ES-I3 (cell line): ENCODE data around the gene FOXD3.

Source experiments
- H3K36me3 ChIP-seq: 2 replicates; pipeline ENCODE4 v1.6.1; 2013; ENCODE audit warnings: mild to moderate bottlenecking, low read length, control low read depth, moderate library complexity; ENCODE audit not compliant: insufficient read depth
- H3K4me1 ChIP-seq: 2 replicates; pipeline ENCODE4 v1.6.1; 2013; ENCODE audit warnings: mild to moderate bottlenecking, control low read depth, low read length; ENCODE audit not compliant: insufficient read depth
- H3K9ac ChIP-seq: 2 replicates; pipeline ENCODE4 v1.6.1; 2013; ENCODE audit warnings: low read depth, mild to moderate bottlenecking, low read length, moderate library complexity
- H3K9me3 ChIP-seq: 2 replicates; pipeline ENCODE4 v1.6.1; 2013; ENCODE audit warnings: mild to moderate bottlenecking, low read length, moderate library complexity; ENCODE audit not compliant: control insufficient read depth, insufficient read depth

FOXD3 gene

GRCh38 chr1:63322114-63322943, at the start of gene FOXD3:
TSS of gene FOXD3 (plus strand) at chr1:63322567. CDS start at chr1:63323059, 492 bp downstream.
- H3K9me3 ChIP-seq: no peaks in the 10 kb centered on the region
- H3K9ac ChIP-seq: peak within 1 kb of the TSS; percentile 67

GRCh38 chr1:63272811-63273210, 49.6 kb upstream of the FOXD3 start:
- H3K9me3 ChIP-seq: no peaks in the 10 kb centered on the region

More at GRCh38 chr1:63322114-63322943, at the start of gene FOXD3:
- Histone ChIP-seq H3K4me1 (no peaks in the 10 kb centered on the region; the same call in 1 of the 2 replicates), H3K36me3 (no peaks in the 10 kb centered on the region)

GRCh38 chr1:63274371-63274770, 48.0 kb upstream of the FOXD3 start:
- H3K9me3 ChIP-seq: no peaks in the 10 kb centered on the region
- no peak overlapping the region for H3K9ac ChIP-seq
- no peaks in the 10 kb centered on the region for H3K36me3 ChIP-seq
- H3K4me1 ChIP-seq: peaks cover 8% of the 10 kb centered on the region

More at GRCh38 chr1:63272811-63273210, 49.6 kb upstream of the FOXD3 start:
- Histone ChIP-seq H3K36me3 (no peaks in the 10 kb centered on the region), H3K4me1 (peaks cover 8% of the 10 kb centered on the region), H3K9ac (no peak overlapping the region)

GRCh38 chr1:63274979-63275378, 47.4 kb upstream of the FOXD3 start:
- Histone ChIP-seq H3K9me3 (no peaks in the 10 kb centered on the region), H3K9ac (no peak overlapping the region), H3K4me1 (peaks cover 4% of the 10 kb centered on the region; the same call in 1 of the 2 replicates), H3K36me3 (no peaks in the 10 kb centered on the region)

- H3K36me3 ChIP-seq: no peaks in the 10 kb centered on the region
- H3K4me1 ChIP-seq: peaks cover 4% of the 10 kb centered on the region; the same call in 1 of the 2 replicates
- H3K9me3 ChIP-seq: no peaks in the 10 kb centered on the region
- no peak overlapping the region for H3K9ac ChIP-seq
Measured at GRCh38 chr1:63276624-63277023, 45.7 kb upstream of the FOXD3 start.

- Histone ChIP-seq H3K9ac (no peak overlapping the region), H3K9me3 (no peaks in the 10 kb centered on the region), H3K4me1 (peaks cover 4% of the 10 kb centered on the region; the same call in 1 of the 2 replicates), H3K36me3 (no peaks in the 10 kb centered on the region)
Measured at GRCh38 chr1:63277195-63278192, 44.9 kb upstream of the FOXD3 start.

- Histone ChIP-seq H3K36me3 (no peaks in the 10 kb centered on the region), H3K9me3 (no peaks in the 10 kb centered on the region), H3K4me1 (no peaks in the 10 kb centered on the region; the same call in 1 of the 2 replicates), H3K9ac (no peak overlapping the region)
Measured at GRCh38 chr1:63281753-63282152, 40.6 kb upstream of the FOXD3 start.

- H3K9me3 ChIP-seq: peaks cover 20% of the 10 kb centered on the region
- H3K9ac ChIP-seq: no peak overlapping the region
- no peaks in the 10 kb centered on the region for H3K4me1 ChIP-seq
- no peaks in the 10 kb centered on the region for H3K36me3 ChIP-seq
Measured at GRCh38 chr1:63289135-63289534, 33.2 kb upstream of the FOXD3 start.

GRCh38 chr1:63294803-63295594, 27.4 kb upstream of the FOXD3 start:
- peaks cover 18% of the 10 kb centered on the region for H3K4me1 ChIP-seq

GRCh38 chr1:63304410-63304809, 18.0 kb upstream of the FOXD3 start:
- H3K9ac ChIP-seq: no peak overlapping the region
- no peaks in the 10 kb centered on the region for H3K36me3 ChIP-seq
- H3K4me1 ChIP-seq: peaks cover 19% of the 10 kb centered on the region
- H3K9me3 ChIP-seq: no peaks in the 10 kb centered on the region

More at GRCh38 chr1:63294803-63295594, 27.4 kb upstream of the FOXD3 start:
- Histone ChIP-seq H3K9me3 (peaks cover 7% of the 10 kb centered on the region; the same call in 1 of the 2 replicates), H3K9ac (peak overlapping the region; percentile 17; the same call in 1 of the 2 replicates), H3K36me3 (no peaks in the 10 kb centered on the region)

- H3K9me3 ChIP-seq: no peaks in the 10 kb centered on the region
- no peak overlapping the region for H3K9ac ChIP-seq
- no peaks in the 10 kb centered on the region for H3K36me3 ChIP-seq
- H3K4me1 ChIP-seq: peaks cover 16% of the 10 kb centered on the region
Measured at GRCh38 chr1:63305043-63305442, 17.3 kb upstream of the FOXD3 start.

GRCh38 chr1:63307196-63307794, 15.1 kb upstream of the FOXD3 start:
- Histone ChIP-seq H3K4me1 (peaks cover 16% of the 10 kb centered on the region), H3K9me3 (no peaks in the 10 kb centered on the region), H3K36me3 (no peaks in the 10 kb centered on the region), H3K9ac (no peak overlapping the region)

- H3K9me3 ChIP-seq: no peaks in the 10 kb centered on the region
- H3K36me3 ChIP-seq: no peaks in the 10 kb centered on the region
- peaks cover 9% of the 10 kb centered on the region for H3K4me1 ChIP-seq
- H3K9ac ChIP-seq: peak overlapping the region; percentile 67; the same call in 1 of the 2 replicates
Measured at GRCh38 chr1:63316598-63316983, 5.8 kb upstream of the FOXD3 start.
